H1 (cell line): Measurements from ENCODE around the gene PRKAB2. TPM values are rescaled to one million over a fixed set of nuclear protein-coding genes. Genes with fewer than 3 reads are reported as not detected.

ENCODE experiments used
- CTCF ChIA-PET: fragments of 300-600 bp; sonication (Branson Sonifier 250); formaldehyde crosslinking; loops from one replicate; lab custom pipeline; 2021; ENCODE audit not compliant: partially characterized antibody; lab: Charles Lee
- POLR2A ChIA-PET: fragments of 300-600 bp; sonication (Branson Sonifier 250); formaldehyde crosslinking; loops from one replicate; lab custom pipeline; 2021; ENCODE audit warnings: inconsistent platforms; ENCODE audit not compliant: partially characterized antibody; lab: Charles Lee
- DNase-seq, 2 experiments: peaks; one replicate each; pipeline versions ENCODE4 v3.0.0 to v3.0.0-alpha.2; 2010 to 2022; ENCODE audit warnings: low spot score in 2 of 2, low read depth in 1 of 2, mixed read lengths in 1 of 2
- FAIRE-seq: peaks from 2 replicates; lab custom pipeline; 2011; peaks lifted over from hg19 to GRCh38; lab: Jason Lieb, UNC
- H2AFZ ChIP-seq: 2 replicates; pipeline ENCODE4 v1.8.1; 2012; ENCODE audit warnings: low read length, inconsistent platforms
- H2AK5ac ChIP-seq: 2 replicates; pipeline ENCODE4 v1.6.1; 2013; ENCODE audit warnings: low read depth, low read length
- H2BK120ac ChIP-seq: replicated peaks from 2 replicates; pipeline ENCODE3; 2013; ENCODE audit warnings: low read depth, low read length, inconsistent platforms
- H2BK12ac ChIP-seq: 2 replicates; pipeline ENCODE4 v1.6.1; 2013; ENCODE audit warnings: low read depth, low read length
- H2BK15ac ChIP-seq: 2 replicates; pipeline ENCODE4 v1.6.1; 2013; ENCODE audit warnings: low read length
- H2BK20ac ChIP-seq: 2 replicates; pipeline ENCODE4 v1.6.1; 2013; ENCODE audit warnings: low read length
- H2BK5ac ChIP-seq: 2 replicates; pipeline ENCODE4 v1.6.1; 2013; ENCODE audit warnings: low read depth, low read length
- H3K14ac ChIP-seq: 2 replicates; pipeline ENCODE4 v1.6.1; 2013; ENCODE audit warnings: inconsistent platforms; ENCODE audit not compliant: insufficient read length
- H3K18ac ChIP-seq: 2 replicates; pipeline ENCODE4 v1.6.1; 2013; ENCODE audit warnings: low read length; ENCODE audit errors: extremely low read depth
- H3K23ac ChIP-seq: 2 replicates; pipeline ENCODE4 v1.6.1; 2013; ENCODE audit warnings: inconsistent platforms; ENCODE audit not compliant: insufficient read length
- H3K23me2 ChIP-seq: 2 replicates; pipeline ENCODE4 v1.6.1; 2013; ENCODE audit warnings: low read depth, low read length
- H3K27ac ChIP-seq: 2 replicates; pipeline ENCODE4 v1.6.1; 2011; ENCODE audit warnings: low read depth, low read length, inconsistent platforms
- H3K27me3 ChIP-seq, 4 experiments: replicated peaks in 1 of 4; 1 replicate in 1 of 4; 2 replicates in 3 of 4; pipeline versions ENCODE4 v1.6.1 to v1.8.1; 2011 to 2013; ENCODE audit warnings: low read length in 3 of 4, mild to moderate bottlenecking in 3 of 4, inconsistent platforms in 2 of 4, mixed read lengths in 2 of 4, moderate library complexity in 1 of 4; ENCODE audit not compliant: control insufficient read depth in 3 of 4, insufficient read depth in 3 of 4; ENCODE audit errors: extremely low read depth in 1 of 4
- H3K36me3 ChIP-seq, 4 experiments: 2 replicates each; pipeline versions ENCODE4 v1.6.1 to v1.8.1; 2011 to 2013; ENCODE audit warnings: mild to moderate bottlenecking in 4 of 4, low read length in 3 of 4, moderate library complexity in 2 of 4, control low read depth in 1 of 4, inconsistent platforms in 1 of 4; ENCODE audit not compliant: insufficient read depth in 4 of 4, control insufficient read depth in 2 of 4
- H3K4ac ChIP-seq: replicated peaks from 2 replicates; pipeline ENCODE3; 2013; ENCODE audit warnings: low read length, low read depth, mixed read lengths, inconsistent platforms; ENCODE audit not compliant: insufficient read length
- H3K4me1 ChIP-seq, 4 experiments: replicated peaks in 1 of 4; 1 replicate in 1 of 4; 2 replicates in 3 of 4; pipeline versions ENCODE4 v1.6.1 to v1.8.1; 2011 to 2013; ENCODE audit warnings: low read length in 3 of 4, inconsistent platforms in 2 of 4, mixed read lengths in 1 of 4; ENCODE audit not compliant: insufficient read depth in 4 of 4, control insufficient read depth in 3 of 4
- H3K4me2 ChIP-seq, 2 experiments: 2 replicates each; pipeline versions ENCODE4 v1.6.1 to v1.8.1; 2011 to 2013; ENCODE audit warnings: low read depth in 2 of 2, low read length in 2 of 2, control low read depth in 1 of 2, inconsistent platforms in 1 of 2, mild to moderate bottlenecking in 1 of 2; ENCODE audit not compliant: insufficient read depth in 1 of 2
- H3K4me3 ChIP-seq, 4 experiments: fragments of 200-600, 300-600 bp in 1 of 4; sonication (generic), shearing (Covaris generic), sonication (Bioruptor Twin) in 1 of 4; 2 replicates each; pipeline versions ENCODE4 v1.5.1 to v1.8.1; 2011 to 2016; ENCODE audit warnings: low read length in 4 of 4, low read depth in 3 of 4, control low read depth in 2 of 4, inconsistent platforms in 2 of 4, mild to moderate bottlenecking in 2 of 4, mixed read lengths in 1 of 4, moderate library complexity in 1 of 4; ENCODE audit not compliant: insufficient read depth in 2 of 4; ENCODE audit errors: extremely low read depth in 1 of 4
- H3K56ac ChIP-seq: replicated peaks from 2 replicates; pipeline ENCODE3; 2013; ENCODE audit warnings: low read depth, mild to moderate bottlenecking, mixed read lengths, low read length, inconsistent platforms; ENCODE audit not compliant: insufficient read length
- H3K79me1 ChIP-seq: 2 replicates; pipeline ENCODE4 v1.6.1; 2013; ENCODE audit warnings: low read depth, low read length, control low read depth
- H3K79me2 ChIP-seq, 2 experiments: 2 replicates each; pipeline versions ENCODE4 v1.6.1 to v1.8.1; 2012 to 2013; ENCODE audit warnings: low read length in 2 of 2, mild to moderate bottlenecking in 2 of 2, inconsistent platforms in 1 of 2; ENCODE audit not compliant: insufficient read depth in 2 of 2, control insufficient read depth in 1 of 2
- H3K9ac ChIP-seq, 4 experiments: replicated peaks in 1 of 4; 1 replicate in 1 of 4; 2 replicates in 3 of 4; pipeline versions ENCODE4 v1.6.1 to v1.8.1; 2011 to 2013; ENCODE audit warnings: low read depth in 3 of 4, low read length in 3 of 4, control low read depth in 2 of 4, mild to moderate bottlenecking in 2 of 4, moderate library complexity in 2 of 4, inconsistent platforms in 1 of 4; ENCODE audit errors: extremely low read depth in 1 of 4
- H3K9me3 ChIP-seq, 2 experiments: 2 replicates each; pipeline versions ENCODE4 v1.6.1 to v1.8.1; 2012 to 2013; ENCODE audit warnings: mild to moderate bottlenecking in 2 of 2, moderate library complexity in 2 of 2, control low read depth in 1 of 2, inconsistent platforms in 1 of 2, low read depth in 1 of 2, low read length in 1 of 2, mixed read lengths in 1 of 2; ENCODE audit not compliant: insufficient read depth in 2 of 2
- H4K20me1 ChIP-seq, 2 experiments: replicated peaks in 1 of 2; 2 replicates each; pipeline versions ENCODE3 to v1.8.1; 2011 to 2013; ENCODE audit warnings: inconsistent platforms in 2 of 2, low read length in 2 of 2, mild to moderate bottlenecking in 1 of 2; ENCODE audit not compliant: insufficient read depth in 2 of 2, control insufficient read depth in 1 of 2
- H4K5ac ChIP-seq: 2 replicates; pipeline ENCODE4 v1.6.1; 2013; ENCODE audit warnings: low read length, low read depth, mixed read lengths, inconsistent platforms; ENCODE audit not compliant: insufficient read length
- H4K8ac ChIP-seq: 2 replicates; pipeline ENCODE4 v1.8.0; 2013; ENCODE audit warnings: mild to moderate bottlenecking, moderate library complexity, low read length, inconsistent platforms; ENCODE audit not compliant: insufficient read depth; ENCODE audit errors: extremely low read depth
- H4K91ac ChIP-seq: replicated peaks from 2 replicates; pipeline ENCODE3; 2013; ENCODE audit warnings: low read length, mixed read lengths, inconsistent platforms; ENCODE audit not compliant: insufficient read length
- BCL11A ChIP-seq, 2 experiments: IDR thresholded peaks; one replicate each; pipeline ENCODE4 v1.6.1; 2011; ENCODE audit warnings: low read depth in 2 of 2, low read length in 2 of 2, mild to moderate bottlenecking in 2 of 2
- CBX5 ChIP-seq: fragments of 300-800, 300-1000 bp; sonication (generic); IDR thresholded peaks from 2 replicates; pipeline ENCODE4 v1.7.1; 2016; ENCODE audit warnings: antibody characterized with exemption, low read length, low read depth
- CBX8 ChIP-seq: fragments of 300-800, 300-1000 bp; sonication (generic); IDR thresholded peaks from 2 replicates; pipeline ENCODE4 v1.7.1; 2016; ENCODE audit warnings: low read depth, low read length, borderline replicate concordance
- KDM4A ChIP-seq: IDR thresholded peaks from one replicate; pipeline ENCODE4 v1.7.1; 2012; ENCODE audit warnings: low read depth, mild to moderate bottlenecking, moderate library complexity, low read length, inconsistent platforms; ENCODE audit not compliant: severe bottlenecking
- KDM5A ChIP-seq: fragments of 200-600 bp; IDR thresholded peaks from 2 replicates; pipeline ENCODE4 v1.7.1; 2012; ENCODE audit warnings: mild to moderate bottlenecking, low read length, inconsistent platforms, mixed read lengths
- NANOG ChIP-seq: IDR thresholded peaks from 2 replicates; pipeline ENCODE4 v1.6.1; 2011; ENCODE audit warnings: low read length, low read depth, mild to moderate bottlenecking, inconsistent platforms; ENCODE audit not compliant: insufficient read depth, poor library complexity, severe bottlenecking
- NRF1 ChIP-seq: IDR thresholded peaks from 2 replicates; pipeline ENCODE4 v1.6.1; 2011; ENCODE audit warnings: mild to moderate bottlenecking, low read depth, low read length, improper control_type of control experiment
- POLR2AphosphoS5 ChIP-seq: IDR thresholded peaks from 2 replicates; pipeline ENCODE4 v1.6.1; 2011; ENCODE audit warnings: low read depth, low read length
- RAD21 ChIP-seq, 2 experiments: IDR thresholded peaks in 1 of 2; conservative IDR thresholded peaks in 1 of 2; 2 replicates each; pipeline ENCODE4 v1.6.1; 2011; ENCODE audit warnings: low read depth in 2 of 2, low read length in 2 of 2, improper control_type of control experiment in 1 of 2, inconsistent platforms in 1 of 2, mild to moderate bottlenecking in 1 of 2, moderate library complexity in 1 of 2
- RXRA ChIP-seq: IDR thresholded peaks from 2 replicates; pipeline ENCODE4 v1.6.1; 2011; ENCODE audit warnings: low read depth, mild to moderate bottlenecking, low read length, moderate library complexity; ENCODE audit not compliant: insufficient read depth
- SAP30 ChIP-seq: fragments of 300-600 bp; sonication (generic); IDR thresholded peaks from 2 replicates; pipeline ENCODE4 v1.7.1; 2012; ENCODE audit warnings: low read length, moderate library complexity, mild to moderate bottlenecking, inconsistent platforms; ENCODE audit not compliant: insufficient read depth, insufficient replicate concordance
- TCF12 ChIP-seq: IDR thresholded peaks from 2 replicates; pipeline ENCODE4 v1.6.1; 2011; ENCODE audit warnings: low read depth, mild to moderate bottlenecking, low read length
- WGBS, 2 experiments: shearing (Covaris generic) in 1 of 2; methylation state at CpG; one replicate each; pipeline versions ENCODE4 v1.1.6 to v1.1.7; 2013 to 2015; ENCODE audit warnings: low lambda C conversion rate in 2 of 2, mixed read lengths in 2 of 2, inconsistent platforms in 1 of 2, low coverage in 1 of 2, missing lambda C conversion rate in 1 of 2; ENCODE audit not compliant: insufficient replicate concordance in 2 of 2, insufficient coverage in 1 of 2, insufficient read length in 1 of 2; ENCODE audit errors: extremely low coverage in 1 of 2, missing lambda C conversion rate in 1 of 2; 5-methylcytosine and 5-hydroxymethylcytosine counted together
- polyA plus RNA-seq, 7 experiments: library from polyadenylated mRNA; depleted of rRNA in 3 of 7; stranded (reverse) in 5 of 7; unstranded in 2 of 7; fragments of >200 nt in 5 of 7; fragments of 200-250 nt in 2 of 7; gene quantifications; 1 replicate in 5 of 7; 2 replicates in 1 of 7; 4 replicates in 1 of 7; pipeline versions ENCODE4 v1.2.1 to v1.2.3, GENCODE V29; 2011 to 2013; ENCODE audit warnings: missing spikeins in 2 of 7, mixed read lengths in 2 of 7
- total RNA-seq: library from RNA; stranded (reverse); fragmentation: NEBNext Ultra II Directional; extraction: Animal tissue kit (Norgen Biotek cat#: 25700); gene quantifications from 2 replicates; pipeline ENCODE4 v1.2.1, GENCODE V29; 2021
- TF ChIP-seq, protein P1 (sequence below): IDR thresholded peaks from 2 replicates; pipeline ENCODE4 v1.6.1; 2011; ENCODE audit warnings: low read length, improper control_type of control experiment

PRKAB2 gene
- total and polyA plus RNA-seq, 2 of the 8 experiments (the other 6 are each of a cell fraction or from before 2014, with no cell fraction given): 15.0 to 18.9 TPM

DNA sequence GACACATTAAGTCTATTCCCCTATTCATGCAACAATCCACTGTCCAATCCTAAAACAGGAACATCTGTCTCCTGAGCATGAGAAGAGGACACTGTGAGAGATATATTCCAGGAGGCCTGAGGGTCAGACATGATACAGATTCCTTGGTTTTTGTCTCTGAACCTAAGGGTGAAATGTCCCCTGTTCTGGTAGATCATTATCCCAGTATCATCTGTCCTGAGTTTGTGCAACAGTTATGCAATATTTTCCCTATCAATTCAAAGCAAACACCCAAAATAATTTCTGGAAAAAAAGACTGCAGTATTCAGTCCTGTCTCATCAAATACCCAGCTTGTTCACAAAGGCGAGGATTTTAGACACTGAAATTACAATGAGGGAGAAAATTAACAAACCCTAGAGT is 61.4 kb downstream of the PRKAB2 start:
- ChIA-PET CTCF (interaction anchor here (2.2 kb wide), 1 partner anchor 12 kb away, joined by 7 read pairs; no protein-coding TSS in a partner anchor), POLR2A (interaction anchor here (4.0 kb wide), 1 partner anchor 26 kb away, joined by 19 read pairs; no protein-coding TSS in a partner anchor)
- Histone ChIP-seq H4K20me1 (no peaks in the 10 kb centered on the region), H3K27ac (no peak overlapping the region), H3K56ac (no peak overlapping the region), H3K23me2 (no peaks in the 10 kb centered on the region), H3K79me1 (no peaks in the 10 kb centered on the region), H3K23ac (no peak overlapping the region), H3K9me3 (no peaks in the 10 kb centered on the region), H3K14ac (no peak overlapping the region), H2AK5ac (no peak overlapping the region), H4K8ac (no peak overlapping the region), H3K27me3 (no peaks in the 10 kb centered on the region), H2BK12ac (no peak overlapping the region), H3K18ac (no peak overlapping the region), H3K79me2 (no peaks in the 10 kb centered on the region), H2AFZ (no peak overlapping the region), H3K4me2 (no peak overlapping the region), H4K5ac (no peak overlapping the region), H3K9ac (no peak overlapping the region), H2BK20ac (no peak overlapping the region), H3K36me3 (no peaks in the 10 kb centered on the region), H3K4me1 (no peaks in the 10 kb centered on the region), H4K91ac (no peak overlapping the region), H2BK120ac (no peak overlapping the region), H2BK5ac (no peak overlapping the region), H3K4me3 (no peak overlapping the region), H3K4ac (no peak overlapping the region), H2BK15ac (no peak overlapping the region)
- DNase-seq (no peak), FAIRE-seq (no peak)
- WGBS, 2 experiments: 100% methylated on average over 1 of the region's 1 CpG; no CpG with 5 or more reads in 1 of the 2 experiments
- no peak for TF ChIP-seq NANOG
- no peak for TF ChIP-seq CBX5
- TF ChIP-seq SAP30: no peak
- no peak for TF ChIP-seq KDM5A
- TF ChIP-seq RXRA: no peak
- TF ChIP-seq RAD21 (IDR thresholded peaks at IDR 0.05 in 1 of 2, conservative IDR thresholded peaks at IDR 0.05 in 1 of 2; ENCODE audit: low read depth in 2 of 2, low read length in 2 of 2): no peak
- no peak for TF ChIP-seq NRF1
- TF ChIP-seq TCF12: no peak
- no peak for TF ChIP-seq POLR2AphosphoS5
- no peak for TF ChIP-seq BCL11A (IDR thresholded peaks at IDR 0.05; ENCODE audit: low read depth in 2 of 2, low read length in 2 of 2)
- TF ChIP-seq, protein P1, sequence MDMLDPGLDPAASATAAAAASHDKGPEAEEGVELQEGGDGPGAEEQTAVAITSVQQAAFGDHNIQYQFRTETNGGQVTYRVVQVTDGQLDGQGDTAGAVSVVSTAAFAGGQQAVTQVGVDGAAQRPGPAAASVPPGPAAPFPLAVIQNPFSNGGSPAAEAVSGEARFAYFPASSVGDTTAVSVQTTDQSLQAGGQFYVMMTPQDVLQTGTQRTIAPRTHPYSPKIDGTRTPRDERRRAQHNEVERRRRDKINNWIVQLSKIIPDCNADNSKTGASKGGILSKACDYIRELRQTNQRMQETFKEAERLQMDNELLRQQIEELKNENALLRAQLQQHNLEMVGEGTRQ: no peak
- no peak for TF ChIP-seq CBX8
- TF ChIP-seq KDM4A: no peak
